ENCODE results near the gene ELMO3. TPM values are rescaled to one million over a fixed set of nuclear protein-coding genes. Genes with fewer than 3 reads are reported as not detected.
A peak's percentile ranks its signal among the peaks of the same experiment; 100 is the strongest.

The ELMO3 gene
- total and polyA plus RNA-seq, 2 of the 13 experiments (the other 11 are each of a cell fraction or from before 2014, with no cell fraction given): 2.6 to 4.0 TPM

DNA sequence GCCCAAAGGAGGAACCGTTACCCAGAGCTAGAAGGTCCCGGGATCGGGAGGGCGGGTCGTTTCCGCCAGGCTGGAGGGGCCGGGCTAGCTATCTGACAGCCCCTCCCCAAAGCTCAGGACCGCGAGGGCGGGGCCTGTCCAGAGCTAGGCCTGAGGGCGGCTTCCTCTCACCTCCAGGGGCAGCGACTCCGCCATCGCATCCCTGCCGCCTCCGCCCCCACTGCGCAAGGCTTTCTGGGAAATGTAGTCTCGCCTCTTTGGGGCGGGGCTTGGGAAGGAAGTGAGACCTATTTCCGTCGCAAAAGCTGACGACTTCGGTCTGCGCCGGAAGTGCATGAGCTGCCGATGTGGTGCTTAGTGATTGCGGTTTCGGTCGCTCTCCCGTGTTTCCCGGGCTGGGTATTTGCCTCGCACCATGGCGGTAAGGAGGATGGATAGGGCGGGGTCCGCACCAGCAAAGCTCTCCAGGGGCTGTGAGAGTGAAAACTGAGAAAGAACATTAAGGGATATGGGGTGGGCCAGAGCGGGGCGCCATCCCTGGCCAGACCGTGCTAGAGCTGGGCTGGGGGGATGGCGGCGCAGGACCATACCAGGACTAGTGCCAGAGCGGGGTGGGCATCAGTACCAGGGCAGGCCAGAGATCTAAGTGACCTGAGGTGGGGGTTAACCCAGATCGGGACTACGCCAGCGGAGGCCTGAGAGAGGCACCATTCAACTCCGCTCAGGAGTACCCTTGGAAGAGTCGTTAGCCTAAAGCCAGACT, 28.1 kb downstream of the ELMO3 start, which contains the start of gene TMEM208 (continued):
- TF ChIP-seq MED13 (CRISPR knock-in tag; IDR thresholded peaks at IDR 0.05) (0 out of 2 replicates have a peak, but pooled peaks have one; percentile 60), ERF (CRISPR knock-in tag; IDR thresholded peaks at IDR 0.05) (peak; percentile 99), NCOA2 (CRISPR knock-in tag; IDR thresholded peaks at IDR 0.05) (peak; percentile 65), PHF20 (CRISPR knock-in tag; IDR thresholded peaks at IDR 0.05) (peak; percentile 100), ZFX (CRISPR knock-in tag; IDR thresholded peaks at IDR 0.05; ENCODE audit: low read depth) (peak; percentile 96), NFYC (CRISPR knock-in tag; IDR thresholded peaks at IDR 0.05) (peak; percentile 73), RNF219 (CRISPR knock-in tag; IDR thresholded peaks at IDR 0.05) (no peak), ZNF75D (CRISPR knock-in tag; IDR thresholded peaks at IDR 0.05; ENCODE audit: borderline replicate concordance) (no peak), ZNF567 (CRISPR knock-in tag; IDR thresholded peaks at IDR 0.05; ENCODE audit: borderline replicate concordance) (peak; percentile 98), RFXANK (CRISPR knock-in tag; IDR thresholded peaks at IDR 0.05) (peak; percentile 67; the same call in 1 of the 2 replicates), SP140L (CRISPR knock-in tag; IDR thresholded peaks at IDR 0.05; ENCODE audit: borderline replicate concordance) (peak; percentile 86; the same call in 1 of the 2 replicates), PTBP1 (IDR thresholded peaks at IDR 0.05; ENCODE audit: low read depth, low read length, poor library complexity, severe bottlenecking) (no peak), ARNT2 (CRISPR knock-in tag; IDR thresholded peaks at IDR 0.05; ENCODE audit: low read depth) (peak; percentile 70), ZNF770 (CRISPR knock-in tag; IDR thresholded peaks at IDR 0.05) (no peak), AGO1 (IDR thresholded peaks at IDR 0.05; ENCODE audit: low read depth, low read length, poor library complexity, severe bottlenecking) (peak; percentile 73), ZFP91 (CRISPR knock-in tag; IDR thresholded peaks at IDR 0.05; ENCODE audit: borderline replicate concordance) (peak; percentile 94; the same call in 1 of the 2 replicates), JDP2 (CRISPR knock-in tag; IDR thresholded peaks at IDR 0.05; ENCODE audit: borderline replicate concordance) (no peak), ZNF207 (IDR thresholded peaks at IDR 0.05; ENCODE audit: borderline replicate concordance) (no peak)
- TF ChIP-seq, protein P1, sequence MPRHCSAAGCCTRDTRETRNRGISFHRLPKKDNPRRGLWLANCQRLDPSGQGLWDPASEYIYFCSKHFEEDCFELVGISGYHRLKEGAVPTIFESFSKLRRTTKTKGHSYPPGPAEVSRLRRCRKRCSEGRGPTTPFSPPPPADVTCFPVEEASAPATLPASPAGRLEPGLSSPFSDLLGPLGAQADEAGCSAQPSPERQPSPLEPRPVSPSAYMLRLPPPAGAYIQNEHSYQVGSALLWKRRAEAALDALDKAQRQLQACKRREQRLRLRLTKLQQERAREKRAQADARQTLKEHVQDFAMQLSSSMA (CRISPR knock-in tag; IDR thresholded peaks at IDR 0.05): no peak
- TF ChIP-seq, protein P2, sequence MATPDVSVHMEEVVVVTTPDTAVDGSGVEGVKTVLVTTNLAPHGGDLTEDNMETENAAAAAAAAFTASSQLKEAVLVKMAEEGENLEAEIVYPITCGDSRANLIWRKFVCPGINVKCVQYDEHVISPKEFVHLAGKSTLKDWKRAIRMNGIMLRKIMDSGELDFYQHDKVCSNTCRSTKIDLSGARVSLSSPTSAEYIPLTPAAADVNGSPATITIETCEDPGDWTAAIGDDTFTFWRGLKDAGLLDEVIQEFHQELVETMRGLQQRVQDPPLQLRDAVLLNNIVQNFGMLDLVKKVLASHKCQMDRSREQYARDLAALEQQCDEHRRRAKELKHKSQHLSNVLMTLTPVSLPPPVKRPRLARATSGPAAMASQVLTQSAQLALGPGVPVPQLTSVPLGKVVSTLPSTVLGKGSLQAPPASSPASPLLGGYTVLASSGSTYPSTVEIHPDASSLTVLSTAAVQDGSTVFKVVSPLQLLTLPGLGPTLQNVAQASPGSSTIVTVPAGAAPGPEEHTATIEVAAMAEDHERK (CRISPR knock-in tag; IDR thresholded peaks at IDR 0.05; ENCODE audit: low read depth): peak; percentile 69

Data from HepG2 (cell line).